PC-9 (cell line): ENCODE measurements around the gene C14orf119. TPM values are rescaled to one million over a fixed set of nuclear protein-coding genes. Genes with fewer than 3 reads are reported as not detected.

Experiments used
- BruUV-seq: library from RNA; stranded (reverse); fragments of 400-500 nt; replicated peaks from 2 replicates; lab custom pipeline; 2021; lab: Mats Ljungman, UMichigan
- CTCF ChIA-PET: fragments of 300-600 bp; sonication (Branson Sonifier 250); formaldehyde crosslinking; loops from one replicate; lab custom pipeline; 2022; ENCODE audit warnings: antibody characterized with exemption; lab: Charles Lee
- POLR2A ChIA-PET: fragments of 300-600 bp; sonication (Branson Sonifier 250); formaldehyde crosslinking; loops from one replicate; lab custom pipeline; 2022; ENCODE audit warnings: antibody characterized with exemption; ENCODE audit not compliant: unreplicated experiment; lab: Charles Lee
- DNase-seq, 2 experiments: peaks; one replicate each; pipeline versions ENCODE4 v3.0.0 to v3.0.0-alpha.2; 2015 to 2022; ENCODE audit warnings: mixed read lengths in 1 of 2
- H2AFZ ChIP-seq: fragments of 200-600 bp; sonication (generic); 2 replicates; pipeline ENCODE4 v1.8.1; 2017; ENCODE audit warnings: antibody characterized with exemption
- H3F3A ChIP-seq: fragments of 200-600 bp; sonication (generic); 2 replicates; pipeline ENCODE4 v1.8.1; 2017; ENCODE audit warnings: antibody characterized with exemption, mild to moderate bottlenecking, low read depth; ENCODE audit not compliant: insufficient read depth
- H3K27ac ChIP-seq: fragments of 200-600 bp; sonication (generic); 2 replicates; pipeline ENCODE4 v1.6.1; 2016; ENCODE audit warnings: mixed run types
- H3K27me3 ChIP-seq: fragments of 200-600 bp; sonication (generic); 2 replicates; pipeline ENCODE4 v1.6.1; 2016; ENCODE audit warnings: low read depth, mixed run types; ENCODE audit not compliant: insufficient read depth
- H3K36me3 ChIP-seq: fragments of 200-600 bp; sonication (generic); 2 replicates; pipeline ENCODE4 v1.6.1; 2016; ENCODE audit warnings: low read depth, mixed run types
- H3K4me1 ChIP-seq: fragments of 200-600 bp; sonication (generic); replicated peaks from 2 replicates; pipeline ENCODE4 v1.6.1; 2016; ENCODE audit warnings: mixed run types; ENCODE audit not compliant: insufficient read depth
- H3K4me2 ChIP-seq: fragments of 200-600 bp; sonication (generic); 2 replicates; pipeline ENCODE4 v1.6.1; 2017; ENCODE audit warnings: mixed run types
- H3K4me3 ChIP-seq: fragments of 200-600 bp; sonication (generic); 2 replicates; pipeline ENCODE4 v1.6.1; 2016; ENCODE audit warnings: mixed run types
- H3K79me2 ChIP-seq: fragments of 200-600 bp; sonication (generic); 2 replicates; pipeline ENCODE4 v1.6.1; 2017; ENCODE audit warnings: low read depth, mixed run types
- H3K9me2 ChIP-seq: fragments of 200-600 bp; sonication (generic); 2 replicates; pipeline ENCODE4 v1.8.1; 2017; ENCODE audit warnings: mild to moderate bottlenecking; ENCODE audit not compliant: insufficient read depth
- H3K9me3 ChIP-seq: fragments of 200-600 bp; sonication (generic); 2 replicates; pipeline ENCODE4 v1.8.1; 2016; ENCODE audit warnings: low read depth; ENCODE audit not compliant: insufficient read depth
- H4K20me1 ChIP-seq: fragments of 200-600 bp; sonication (generic); 2 replicates; pipeline ENCODE4 v1.8.1; 2017; ENCODE audit not compliant: insufficient read depth
- EZH2 ChIP-seq: fragments of 200-600 bp; sonication (generic); IDR thresholded peaks from 2 replicates; pipeline ENCODE4 v1.8.0; 2017; ENCODE audit warnings: antibody characterized with exemption, low read depth
- intact Hi-C: fragments of 100-400 bp; cut with micrococcal nuclease; formaldehyde crosslinking; loops from one replicate; pipeline ENCODE4 v1.10.0; 2022; ENCODE audit not compliant: unreplicated experiment
- total RNA-seq: library from RNA; stranded (reverse); gene quantifications from 2 replicates; pipeline ENCODE4 v1.2.3, GENCODE V29; 2021
- TF ChIP-seq, protein P1 (sequence below): fragments of 200-600 bp; sonication (generic); conservative IDR thresholded peaks from 2 replicates; pipeline ENCODE4 v1.6.1; 2017; ENCODE audit warnings: mixed run types, antibody characterized with exemption, mild to moderate bottlenecking, moderate library complexity

C14orf119 gene
- total RNA-seq, 1 experiment from 2014 or later: 46.5 TPM

- Histone ChIP-seq H3K4me3 (peak overlapping the region; percentile 98), H3K4me2 (peak overlapping the region; percentile 98), H2AFZ (peak overlapping the region; percentile 73), H3K27me3 (no peaks in the 10 kb centered on the region), H3K9me2 (no peaks in the 10 kb centered on the region), H3K9me3 (no peaks in the 10 kb centered on the region), H3F3A (peaks cover 8% of the 10 kb centered on the region), H3K79me2 (peaks cover 79% of the 10 kb centered on the region), H3K27ac (peak overlapping the region; percentile 89), H4K20me1 (peaks cover 12% of the 10 kb centered on the region), H3K4me1 (peaks cover 25% of the 10 kb centered on the region), H3K36me3 (peaks cover 50% of the 10 kb centered on the region; the same call in 1 of the 2 replicates)
- CTCF ChIA-PET: interaction anchor here (0.8 to 2.0 kb wide), 4 partner anchors 12 to 26 kb away, joined by 3 to 7 read pairs (median 5); no protein-coding TSS in a partner anchor
- POLR2A ChIA-PET: interaction anchor here (0.6 to 1.2 kb wide), 7 partner anchors 12 to 233 kb away, joined by 3 to 13 read pairs (median 7); no protein-coding TSS in a partner anchor
- BruUV-seq: no TSS peak
- intact Hi-C loops: loop anchor here (2.0 kb wide), 1 partner anchor 15 kb away; no protein-coding TSS in a partner anchor
- TF ChIP-seq, protein P1, sequence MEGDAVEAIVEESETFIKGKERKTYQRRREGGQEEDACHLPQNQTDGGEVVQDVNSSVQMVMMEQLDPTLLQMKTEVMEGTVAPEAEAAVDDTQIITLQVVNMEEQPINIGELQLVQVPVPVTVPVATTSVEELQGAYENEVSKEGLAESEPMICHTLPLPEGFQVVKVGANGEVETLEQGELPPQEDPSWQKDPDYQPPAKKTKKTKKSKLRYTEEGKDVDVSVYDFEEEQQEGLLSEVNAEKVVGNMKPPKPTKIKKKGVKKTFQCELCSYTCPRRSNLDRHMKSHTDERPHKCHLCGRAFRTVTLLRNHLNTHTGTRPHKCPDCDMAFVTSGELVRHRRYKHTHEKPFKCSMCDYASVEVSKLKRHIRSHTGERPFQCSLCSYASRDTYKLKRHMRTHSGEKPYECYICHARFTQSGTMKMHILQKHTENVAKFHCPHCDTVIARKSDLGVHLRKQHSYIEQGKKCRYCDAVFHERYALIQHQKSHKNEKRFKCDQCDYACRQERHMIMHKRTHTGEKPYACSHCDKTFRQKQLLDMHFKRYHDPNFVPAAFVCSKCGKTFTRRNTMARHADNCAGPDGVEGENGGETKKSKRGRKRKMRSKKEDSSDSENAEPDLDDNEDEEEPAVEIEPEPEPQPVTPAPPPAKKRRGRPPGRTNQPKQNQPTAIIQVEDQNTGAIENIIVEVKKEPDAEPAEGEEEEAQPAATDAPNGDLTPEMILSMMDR: no peak
- no peak for TF ChIP-seq EZH2
- DNase-seq: no peak
Measured at GRCh38 chr14:23093991-23094665, 1.2 kb upstream of the C14orf119 start.

DNA sequence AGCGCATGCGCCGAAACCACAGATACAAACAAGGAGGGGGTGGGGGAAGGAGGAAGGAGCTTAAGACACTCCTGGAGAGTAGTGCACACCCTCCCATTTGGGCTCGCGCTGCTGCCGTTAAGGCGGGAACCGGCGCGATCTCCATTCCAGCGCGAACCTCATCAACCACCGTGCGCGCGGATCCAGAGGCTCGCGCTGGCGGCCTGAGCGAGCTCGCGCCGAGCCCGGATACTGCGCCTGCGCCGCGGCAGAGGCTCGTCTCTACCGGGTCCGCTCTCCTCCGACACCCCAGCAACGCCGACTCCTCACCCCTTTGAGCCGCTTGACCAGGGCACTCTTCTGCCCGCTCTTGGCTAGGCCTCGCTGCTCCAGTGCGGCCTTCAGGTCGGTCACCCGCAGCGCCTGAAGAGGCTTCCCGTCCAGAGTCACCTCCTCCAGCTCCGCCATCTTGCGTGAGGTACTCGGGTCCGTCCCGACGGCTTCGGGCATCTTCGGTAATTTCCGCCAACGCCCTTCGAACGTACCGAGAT, 574 bp upstream of the C14orf119 start, which contains the start of gene ACIN1:
Gene ACIN1, minus strand, starts transcription at position 471 of the 530 bp plus-strand sequence. Its CDS starts 24 bp downstream, at position 447.
- peak in 1 of 2 experiments; percentile 69 for DNase-seq
- H3K9me3 ChIP-seq: no peaks in the 10 kb centered on the region
- peak within 1 kb of the TSS; percentile 82 for H2AFZ ChIP-seq
- ChIA-PET POLR2A (interaction anchor here (0.6 to 1.2 kb wide), 16 partner anchors 13 to 234 kb away, joined by 3 to 13 read pairs (median 4); partner anchors contain the start of genes AJUBA and PRMT5), CTCF (interaction anchor here (0.6 to 2.0 kb wide), 7 partner anchors 12 to 283 kb away, joined by 3 to 14 read pairs (median 4); no protein-coding TSS in a partner anchor)
- peaks cover 25% of the 10 kb centered on the region for H3K4me1 ChIP-seq
- TF ChIP-seq, protein P1: no peak
- TF ChIP-seq EZH2: no peak
- no peaks in the 10 kb centered on the region for H3K27me3 ChIP-seq
- intact Hi-C loops: loop anchor here (2.0 kb wide), 1 partner anchor 16 kb away; no protein-coding TSS in a partner anchor
- no peaks in the 10 kb centered on the region for H3K9me2 ChIP-seq
- H3K36me3 ChIP-seq: peaks cover 44% of the 10 kb centered on the region; the same call in 1 of the 2 replicates
- BruUV-seq: no TSS peak
- peak within 1 kb of the TSS; percentile 98 for H3K4me2 ChIP-seq
- H3K4me3 ChIP-seq: peak within 1 kb of the TSS; percentile 98
- H3K79me2 ChIP-seq: peaks cover 80% of the 10 kb centered on the region
- H3F3A ChIP-seq: peaks cover 8% of the 10 kb centered on the region
- H4K20me1 ChIP-seq: peaks cover 12% of the 10 kb centered on the region
- H3K27ac ChIP-seq: peak within 1 kb of the TSS; percentile 89

DNA sequence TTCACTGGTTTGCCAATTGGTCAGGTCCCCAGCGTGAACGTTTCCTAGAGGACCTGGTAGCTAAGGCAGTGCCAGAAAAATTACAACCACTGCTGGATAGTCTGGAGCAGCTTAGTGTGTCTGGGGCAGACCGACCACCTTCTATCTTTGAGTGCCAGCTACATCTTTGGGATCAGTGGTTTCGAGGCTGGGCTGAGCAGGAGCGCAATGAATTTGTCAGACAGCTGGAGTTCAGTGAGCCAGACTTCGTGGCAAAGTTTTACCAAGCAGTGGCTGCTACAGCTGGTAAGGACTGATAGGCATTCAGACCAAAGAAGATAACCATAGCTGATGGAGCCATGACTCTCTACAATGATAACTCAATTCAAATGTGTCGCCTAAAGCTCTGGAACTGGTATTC, 2.5 kb downstream of the C14orf119 start:
- no TSS peak for BruUV-seq
- ChIA-PET POLR2A (no interaction called here), CTCF (no interaction called here)
- Histone ChIP-seq H3K4me2 (no peak overlapping the region), H4K20me1 (peaks cover 12% of the 10 kb centered on the region), H3K4me3 (no peak overlapping the region), H3F3A (peaks cover 8% of the 10 kb centered on the region), H3K9me2 (no peaks in the 10 kb centered on the region), H3K27ac (no peak overlapping the region), H3K27me3 (no peaks in the 10 kb centered on the region), H3K9me3 (no peaks in the 10 kb centered on the region), H3K36me3 (peaks cover 28% of the 10 kb centered on the region; the same call in 1 of the 2 replicates), H3K79me2 (peaks cover 56% of the 10 kb centered on the region), H2AFZ (no peak overlapping the region), H3K4me1 (peaks cover 24% of the 10 kb centered on the region)
- DNase-seq: no peak
- intact Hi-C loops: no loop called here
- TF ChIP-seq EZH2: no peak
- TF ChIP-seq, protein P1: no peak
